ENCODE results near the gene PKN1. TPM values are rescaled to one million over a fixed set of nuclear protein-coding genes. Genes with fewer than 3 reads are reported as not detected.

Gene PKN1
- total and polyA plus RNA-seq, 8 donors: 50.5 to 91.5 (median 64.2) TPM

- TF ChIP-seq, protein P1, sequence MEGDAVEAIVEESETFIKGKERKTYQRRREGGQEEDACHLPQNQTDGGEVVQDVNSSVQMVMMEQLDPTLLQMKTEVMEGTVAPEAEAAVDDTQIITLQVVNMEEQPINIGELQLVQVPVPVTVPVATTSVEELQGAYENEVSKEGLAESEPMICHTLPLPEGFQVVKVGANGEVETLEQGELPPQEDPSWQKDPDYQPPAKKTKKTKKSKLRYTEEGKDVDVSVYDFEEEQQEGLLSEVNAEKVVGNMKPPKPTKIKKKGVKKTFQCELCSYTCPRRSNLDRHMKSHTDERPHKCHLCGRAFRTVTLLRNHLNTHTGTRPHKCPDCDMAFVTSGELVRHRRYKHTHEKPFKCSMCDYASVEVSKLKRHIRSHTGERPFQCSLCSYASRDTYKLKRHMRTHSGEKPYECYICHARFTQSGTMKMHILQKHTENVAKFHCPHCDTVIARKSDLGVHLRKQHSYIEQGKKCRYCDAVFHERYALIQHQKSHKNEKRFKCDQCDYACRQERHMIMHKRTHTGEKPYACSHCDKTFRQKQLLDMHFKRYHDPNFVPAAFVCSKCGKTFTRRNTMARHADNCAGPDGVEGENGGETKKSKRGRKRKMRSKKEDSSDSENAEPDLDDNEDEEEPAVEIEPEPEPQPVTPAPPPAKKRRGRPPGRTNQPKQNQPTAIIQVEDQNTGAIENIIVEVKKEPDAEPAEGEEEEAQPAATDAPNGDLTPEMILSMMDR (IDR thresholded peaks at IDR 0.05): peak; percentile 51 to 62 (median 58)
- ATAC-seq (peak; percentile 66 to 84 (median 74)), DNase-seq (peak in 4 of 6 donors; percentile 58 to 86 (median 72)), FAIRE-seq (no peak)
- Histone ChIP-seq H3K9me3 (no peaks in the 10 kb centered on the region), H3K36me3 (no peaks in the 10 kb centered on the region), H3K27ac (peak overlapping the region in 2 of 4 donors; percentile 13 to 55), H3K27me3 (no peaks in the 10 kb centered on the region), H3K4me1 (no peaks in the 10 kb centered on the region), H3K4me3 (no peak overlapping the region)
- intact Hi-C loops (cut with DNase I): no loop called here
- 43 to 44% methylated on average over 19 of the region's 19 CpGs for whole genome bisulfite sequencing, 2 donors
Measured at GRCh38 chr19:14505488-14506239, 72.6 kb downstream of the PKN1 start.

DNA sequence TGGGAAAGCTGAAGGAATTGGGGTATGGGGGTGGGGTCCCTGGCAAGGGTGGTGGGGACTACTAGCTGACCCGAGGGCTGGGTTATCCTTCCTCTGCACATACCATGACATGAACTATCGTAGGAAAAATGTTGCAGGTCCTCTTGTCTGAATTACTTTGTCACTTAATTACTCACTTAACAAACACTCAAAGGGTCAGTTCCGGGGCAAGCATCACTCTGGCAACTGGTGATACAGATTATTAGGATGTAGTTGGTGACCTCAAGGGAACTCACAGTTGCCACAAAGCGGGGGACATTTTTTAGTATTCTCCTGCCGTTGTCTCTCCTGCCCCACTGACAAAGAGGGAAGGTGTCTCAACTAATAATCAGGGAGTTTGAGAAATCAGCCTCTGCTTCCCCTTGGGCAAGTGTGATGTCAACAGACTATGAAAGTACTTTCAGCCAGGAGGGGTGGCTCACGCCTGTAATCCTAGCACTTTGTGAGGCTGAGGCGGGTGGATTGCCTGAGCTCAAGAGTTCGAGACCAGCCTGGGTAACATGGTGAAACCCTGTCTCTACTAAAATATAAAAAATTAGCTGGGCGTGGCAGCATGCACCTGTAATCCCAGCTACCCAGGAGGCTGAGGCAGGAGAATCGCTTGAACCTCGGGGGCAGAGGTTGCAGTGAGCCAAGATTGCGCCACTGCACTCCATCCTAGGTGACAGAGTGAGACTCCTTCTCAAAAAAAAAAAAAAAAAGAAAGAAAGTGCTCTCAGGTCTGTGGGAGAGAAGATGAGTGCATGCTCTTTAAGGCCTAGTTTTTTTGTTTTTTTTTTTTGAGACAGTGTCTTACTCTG, 74.8 kb downstream of the PKN1 start:
- DNase-seq (no peak), ATAC-seq (no peak), FAIRE-seq (no peak)
- no peaks in the 10 kb centered on the region for H3K9me3 ChIP-seq
- 59 to 66% methylated on average over 12 of the region's 12 CpGs for WGBS, 2 donors
- H3K4me1 ChIP-seq: no peaks in the 10 kb centered on the region
- H3K36me3 ChIP-seq: no peaks in the 10 kb centered on the region
- H3K4me3 ChIP-seq: no peak overlapping the region
- H3K27me3 ChIP-seq: no peaks in the 10 kb centered on the region
- intact Hi-C loops (cut with DNase I): no loop called here
- TF ChIP-seq, protein P1 (IDR thresholded peaks at IDR 0.05): no peak
- no peak overlapping the region for H3K27ac ChIP-seq

DNA sequence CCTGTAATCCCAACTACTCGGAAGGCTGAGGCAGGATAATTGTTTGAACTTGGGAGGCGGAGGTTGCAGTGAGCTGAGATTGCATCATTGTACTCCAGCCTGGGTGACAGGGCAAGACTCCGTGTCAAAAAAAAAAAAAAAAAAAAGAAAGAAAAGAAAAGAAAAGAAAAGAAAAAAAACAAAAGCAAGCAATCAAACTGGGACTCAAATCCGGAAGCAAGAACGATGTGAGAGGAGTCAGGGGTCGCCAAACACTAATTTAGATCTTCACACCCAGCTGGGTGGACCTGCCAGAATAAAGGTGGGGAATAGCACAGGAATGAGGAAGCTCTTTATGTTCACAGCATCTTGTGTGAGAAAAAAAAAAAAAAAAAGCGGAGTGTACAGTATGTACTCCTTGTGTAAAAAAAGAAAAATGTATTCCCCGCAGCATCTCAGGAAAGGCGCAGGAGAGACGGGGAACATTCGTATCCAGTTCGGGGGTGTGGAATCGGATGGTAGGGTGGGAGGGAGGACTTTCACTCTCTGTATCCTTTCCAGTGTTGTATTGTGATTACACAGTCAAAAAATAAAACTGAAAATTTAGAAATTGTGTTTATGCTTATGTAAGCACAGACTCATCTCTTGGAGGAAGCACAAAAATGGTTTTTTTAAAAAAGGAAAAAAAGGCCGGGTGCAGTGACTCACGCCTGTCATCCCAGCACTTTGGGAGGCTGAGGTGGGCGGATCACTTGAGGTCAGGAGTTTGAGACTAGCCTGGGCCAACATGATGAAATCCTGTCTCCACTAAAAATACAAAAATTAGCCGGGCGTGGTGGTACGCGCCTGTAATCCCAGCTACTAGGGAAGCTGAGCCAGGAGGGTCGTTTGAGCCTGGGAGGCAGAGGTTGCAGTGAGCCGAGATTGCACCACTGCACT, 77.5 kb downstream of the PKN1 start:
- H3K27ac ChIP-seq: no peak overlapping the region
- TF ChIP-seq, protein P1 (IDR thresholded peaks at IDR 0.05): no peak
- H3K36me3 ChIP-seq: peaks cover 0 to 11% (median 2%) of the 10 kb centered on the region in 3 donors
- ATAC-seq (peak in 2 of 4 donors; percentile 10 to 23), FAIRE-seq (no peak), DNase-seq (no peak)
- H3K9me3 ChIP-seq: no peaks in the 10 kb centered on the region
- H3K4me3 ChIP-seq: no peak overlapping the region
- peaks cover 3 to 16% (median 13%) of the 10 kb centered on the region in 3 donors for H3K4me1 ChIP-seq
- no peaks in the 10 kb centered on the region for H3K27me3 ChIP-seq
- WGBS, 2 donors: 70 to 75% methylated on average over 22 of the region's 22 CpGs
- intact Hi-C loops (cut with DNase I): no loop called here

- Histone ChIP-seq H3K36me3 (peaks cover 0 to 12% (median 2%) of the 10 kb centered on the region in 3 donors), H3K27me3 (no peaks in the 10 kb centered on the region), H3K4me1 (peaks cover 4 to 21% (median 20%) of the 10 kb centered on the region in 3 donors), H3K4me3 (no peak overlapping the region), H3K9me3 (no peaks in the 10 kb centered on the region), H3K27ac (no peak overlapping the region)
- ATAC-seq: no peak
- 83 to 84% methylated on average over 4 of the region's 4 CpGs for WGBS, 2 donors
- no peak for FAIRE-seq
- intact Hi-C loops (cut with DNase I): no loop called here
- TF ChIP-seq, protein P1 (IDR thresholded peaks at IDR 0.05): no peak
- no peak for DNase-seq
Measured at GRCh38 chr19:14511229-14511593, 78.1 kb downstream of the PKN1 start.

All from pancreas (tissue), 10 donors.